ENCODE results near the gene ESYT2. TPM values are rescaled to one million over a fixed set of nuclear protein-coding genes. Genes with fewer than 3 reads are reported as not detected.

Gene ESYT2
- total and polyA plus RNA-seq, 2 of the 4 experiments (the other 2 are of a cell fraction): 26.7 to 69.9 TPM

GRCh38 chr7:158811461-158811860 is 17.8 kb downstream of the ESYT2 start:
- H3K4me3 ChIP-seq (ENCODE audit: insufficient read depth, low read depth, low read length): no peak overlapping the region
- no peak overlapping the region; a peak in 1 of 4 replicates for H4K8ac ChIP-seq (ENCODE audit: low read depth in 2 of 2, low read length in 2 of 2)
- H3K36me3 ChIP-seq (ENCODE audit: control insufficient read depth, insufficient read depth, low read length): no peaks in the 10 kb centered on the region; the same call in 1 of the 2 replicates
- H3K79me1 ChIP-seq (ENCODE audit: low read depth in 1 of 2, low read length in 2 of 2): peaks cover 35 to 79% of the 10 kb centered on the region in 2 experiments
- peak overlapping the region; percentile 15 for H2BK5ac ChIP-seq (ENCODE audit: low read depth, low read length, poor library complexity, severe bottlenecking)
- H2BK15ac ChIP-seq (ENCODE audit: low read depth, low read length): no peak overlapping the region
- no peak overlapping the region for H2BK120ac ChIP-seq (ENCODE audit: low read depth, low read length)
- H4K91ac ChIP-seq (ENCODE audit: insufficient read depth, low read depth, low read length): no peak overlapping the region
- no peak overlapping the region for H3K23ac ChIP-seq (ENCODE audit: low read depth, low read length)
- in situ Hi-C loops (cut with MboI; ENCODE audit: low sequenced_read_pairs): no loop called here
- H2AFZ ChIP-seq (replicated peaks; ENCODE audit: low read length, poor library complexity): no peak overlapping the region
- peaks cover 34% of the 10 kb centered on the region; the same call in 1 of the 2 replicates for H4K20me1 ChIP-seq (ENCODE audit: insufficient read depth, low read length)
- no peaks in the 10 kb centered on the region for H3K9me3 ChIP-seq (ENCODE audit: control insufficient read depth, insufficient read depth, low read length)
- H3K56ac ChIP-seq (ENCODE audit: extremely low read depth, insufficient read depth, low read length): no peak overlapping the region
- 0 out of 2 replicates have a peak overlapping the region, but pooled peaks have one; percentile 52 for H3K14ac ChIP-seq (replicated peaks; ENCODE audit: low read depth, low read length)
- H2BK20ac ChIP-seq (ENCODE audit: low read depth, low read length): no peak overlapping the region
- ChIA-PET POLR2A (ENCODE audit: unreplicated experiment) (no interaction called here), CTCF (no interaction called here)
- intact Hi-C loops (cut with micrococcal nuclease): no loop called here
- H3K27me3 ChIP-seq (ENCODE audit: control insufficient read depth, insufficient read depth, low read length): no peaks in the 10 kb centered on the region
- dilution Hi-C loops (cut with HindIII; ENCODE audit: low sequenced_read_pairs, unreplicated experiment): no loop called here
- H2AK9ac ChIP-seq (replicated peaks; ENCODE audit: low read depth, low read length, poor library complexity): no peak overlapping the region
- H2AK5ac ChIP-seq (ENCODE audit: low read depth, low read length): 0 out of 2 replicates have a peak overlapping the region, but pooled peaks have one; percentile 58
- no peak overlapping the region for H3K18ac ChIP-seq (ENCODE audit: low read depth, low read length)
- no peak overlapping the region for H3K4me2 ChIP-seq (ENCODE audit: low read depth, low read length)
- 92% methylated on average over 2 of the region's 8 CpGs; no CpG with 5 or more reads in 1 of the 2 experiments for WGBS, 2 experiments (ENCODE audit: extremely low coverage in 2 of 2, insufficient read length in 1 of 2)
- TF ChIP-seq RAD21 (IDR thresholded peaks at IDR 0.05; ENCODE audit: low read length) (no peak), RFX5 (IDR thresholded peaks at IDR 0.05; ENCODE audit: low read depth, low read length) (no peak), CEBPB (IDR thresholded peaks at IDR 0.05; ENCODE audit: low read depth, low read length) (peak; percentile 67)
- DNase-seq: peak; percentile 63
- H4K5ac ChIP-seq (ENCODE audit: low read depth, low read length): peak overlapping the region; percentile 25; the same call in 1 of the 2 replicates
- H3K9me1 ChIP-seq (ENCODE audit: insufficient read depth, low read length): peaks cover 23% of the 10 kb centered on the region
- no TSS peak for BruUV-seq (replicated peaks)
- H3K27ac ChIP-seq (ENCODE audit: insufficient read depth, low read length): peak overlapping the region; percentile 22; the same call in 1 of the 2 replicates
- H3K9ac ChIP-seq (ENCODE audit: low read depth, low read length): no peak overlapping the region
- peaks cover 23% of the 10 kb centered on the region for H3K4me1 ChIP-seq (ENCODE audit: control insufficient read depth, insufficient read depth, low read length)
- no peak overlapping the region for H3K4ac ChIP-seq (ENCODE audit: low read depth, low read length)
- peak; percentile 46 for ATAC-seq (ENCODE audit: low read depth)
